ENCODE measurements around the gene SEC14L5.

DNA sequence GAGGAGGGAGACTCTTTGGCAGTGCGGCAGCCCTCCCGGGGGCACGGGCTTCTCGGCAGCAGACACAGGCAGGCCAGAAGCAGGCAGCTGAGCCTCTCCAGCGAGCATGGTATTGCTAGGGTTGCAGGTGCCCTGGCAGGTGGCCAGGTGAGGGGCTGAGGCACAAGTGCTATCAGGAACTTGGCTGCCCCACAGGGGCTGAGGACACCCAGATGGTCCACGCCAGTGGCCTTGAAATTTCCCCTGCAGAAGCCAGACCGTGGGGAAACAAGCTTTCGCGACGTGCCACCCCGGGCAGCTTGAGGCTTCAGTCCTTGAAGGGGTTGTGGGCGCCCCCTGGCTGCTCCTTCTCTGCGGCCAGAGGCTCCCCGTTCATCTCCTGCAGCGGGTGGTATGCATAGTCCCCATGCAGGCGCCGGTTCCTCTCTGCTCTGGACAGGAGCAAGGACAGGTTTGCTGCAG lies 67.1 kb downstream of the SEC14L5 start:
- TF ChIP-seq, protein P1, sequence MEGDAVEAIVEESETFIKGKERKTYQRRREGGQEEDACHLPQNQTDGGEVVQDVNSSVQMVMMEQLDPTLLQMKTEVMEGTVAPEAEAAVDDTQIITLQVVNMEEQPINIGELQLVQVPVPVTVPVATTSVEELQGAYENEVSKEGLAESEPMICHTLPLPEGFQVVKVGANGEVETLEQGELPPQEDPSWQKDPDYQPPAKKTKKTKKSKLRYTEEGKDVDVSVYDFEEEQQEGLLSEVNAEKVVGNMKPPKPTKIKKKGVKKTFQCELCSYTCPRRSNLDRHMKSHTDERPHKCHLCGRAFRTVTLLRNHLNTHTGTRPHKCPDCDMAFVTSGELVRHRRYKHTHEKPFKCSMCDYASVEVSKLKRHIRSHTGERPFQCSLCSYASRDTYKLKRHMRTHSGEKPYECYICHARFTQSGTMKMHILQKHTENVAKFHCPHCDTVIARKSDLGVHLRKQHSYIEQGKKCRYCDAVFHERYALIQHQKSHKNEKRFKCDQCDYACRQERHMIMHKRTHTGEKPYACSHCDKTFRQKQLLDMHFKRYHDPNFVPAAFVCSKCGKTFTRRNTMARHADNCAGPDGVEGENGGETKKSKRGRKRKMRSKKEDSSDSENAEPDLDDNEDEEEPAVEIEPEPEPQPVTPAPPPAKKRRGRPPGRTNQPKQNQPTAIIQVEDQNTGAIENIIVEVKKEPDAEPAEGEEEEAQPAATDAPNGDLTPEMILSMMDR (IDR thresholded peaks at IDR 0.05), result peak in 1 of 7 experiments; percentile 19
- TF ChIP-seq POLR2A (IDR thresholded peaks at IDR 0.05), result no peak
